Prostate gland (tissue), 2 donors: ENCODE measurements around the gene SLC39A11. TPM values are rescaled to one million over a fixed set of nuclear protein-coding genes. Genes with fewer than 3 reads are reported as not detected.
A peak's percentile ranks its signal among the peaks of the same experiment; 100 is the strongest.

Source experiments
- DNase-seq: peaks from one replicate; pipeline ENCODE4 v3.0.0-alpha.2; 2019; ENCODE audit warnings: low spot score
- H3K27ac ChIP-seq, 2 donors: fragments of 200-600 bp; sonication (generic); 2 replicates each; pipeline ENCODE4 v1.5.1; 2017 to 2019
- H3K27me3 ChIP-seq: fragments of 200-600 bp; sonication (generic); replicated peaks from 2 replicates; pipeline ENCODE4 v1.5.1; 2019; ENCODE audit not compliant: insufficient read depth
- H3K36me3 ChIP-seq, 2 donors: fragments of 200-600 bp; sonication (generic); 1 replicate in 1 of 2; 2 replicates in 1 of 2; pipeline versions ENCODE4 v1.5.1 to v1.8.1; 2017 to 2019
- H3K4me1 ChIP-seq: fragments of 200-600 bp; sonication (generic); replicated peaks from 2 replicates; pipeline ENCODE4 v1.5.1; 2019
- H3K4me3 ChIP-seq, 2 donors: fragments of 200-600 bp; sonication (generic); 2 replicates each; pipeline ENCODE4 v1.5.1; 2017 to 2019
- H3K9me3 ChIP-seq: fragments of 200-600 bp; sonication (generic); 2 replicates; pipeline ENCODE4 v1.5.1; 2017
- POLR2A ChIP-seq: fragments of 450-650 bp; IDR thresholded peaks from one replicate; pipeline ENCODE4 v1.6.1; 2016; ENCODE audit warnings: antibody characterized with exemption, mild to moderate bottlenecking
- POLR2AphosphoS5 ChIP-seq: sonication (generic); formaldehyde crosslinking; IDR thresholded peaks from one replicate; pipeline ENCODE4 v1.6.1; 2017; ENCODE audit warnings: antibody characterized with exemption
- WGBS: methylation state at CpG from one replicate; pipeline ENCODE4 v1.1.5; 2018; 5-methylcytosine and 5-hydroxymethylcytosine counted together
- intact Hi-C: fragments of 100-400 bp; cut with DNase I; formaldehyde crosslinking; loops from one replicate; pipeline ENCODE4 v1.14.2; 2022
- total RNA-seq, 2 donors: library from RNA; depleted of rRNA; stranded (reverse); fragments of >200 nt; gene quantifications; one replicate each; pipeline ENCODE4 v1.1.0, GENCODE V29; 2016
- TF ChIP-seq, protein P1 (sequence below), 4 experiments: fragments of 200-600 bp in 2 of 4; fragments of 450-650 bp in 2 of 4; sonication (generic) in 2 of 4; IDR thresholded peaks; 1 replicate in 3 of 4; 2 replicates in 1 of 4; pipeline ENCODE4 v1.5.1; 2016 to 2019; ENCODE audit warnings: antibody characterized with exemption in 4 of 4, mild to moderate bottlenecking in 2 of 4, moderate library complexity in 2 of 4

Gene SLC39A11
- total RNA-seq, 2 donors from 2014 or later, result 15.1 to 29.7 TPM

DNA sequence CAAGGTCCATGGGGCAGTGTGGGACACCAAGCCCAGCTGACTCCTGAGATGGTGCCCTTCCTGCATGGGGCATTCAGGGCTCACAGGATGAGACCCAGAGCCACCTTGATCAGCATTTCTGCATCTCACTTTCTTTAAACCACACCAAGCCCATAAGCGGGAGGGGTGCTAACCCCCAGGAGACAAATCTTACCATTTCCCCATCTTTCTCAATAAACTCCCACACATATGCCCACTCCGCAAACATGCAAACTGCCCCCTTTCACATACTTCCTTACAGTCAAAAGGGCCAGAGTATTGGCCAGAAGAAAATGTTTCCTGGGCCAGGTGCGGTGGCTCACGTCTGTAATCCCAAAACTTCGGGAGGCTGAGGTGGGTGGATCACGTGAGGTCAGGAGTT is 3.7 kb upstream of the SLC39A11 start:
- Histone ChIP-seq H3K9me3 (no peaks in the 10 kb centered on the region), H3K27ac (no peak overlapping the region), H3K27me3 (no peaks in the 10 kb centered on the region), H3K36me3 (no peaks in the 10 kb centered on the region), H3K4me3 (no peak overlapping the region), H3K4me1 (peaks cover 3% of the 10 kb centered on the region)
- WGBS, result 86% methylated on average over 6 of the region's 6 CpGs
- no peak for TF ChIP-seq POLR2AphosphoS5
- TF ChIP-seq POLR2A, result no peak
- TF ChIP-seq, protein P1, sequence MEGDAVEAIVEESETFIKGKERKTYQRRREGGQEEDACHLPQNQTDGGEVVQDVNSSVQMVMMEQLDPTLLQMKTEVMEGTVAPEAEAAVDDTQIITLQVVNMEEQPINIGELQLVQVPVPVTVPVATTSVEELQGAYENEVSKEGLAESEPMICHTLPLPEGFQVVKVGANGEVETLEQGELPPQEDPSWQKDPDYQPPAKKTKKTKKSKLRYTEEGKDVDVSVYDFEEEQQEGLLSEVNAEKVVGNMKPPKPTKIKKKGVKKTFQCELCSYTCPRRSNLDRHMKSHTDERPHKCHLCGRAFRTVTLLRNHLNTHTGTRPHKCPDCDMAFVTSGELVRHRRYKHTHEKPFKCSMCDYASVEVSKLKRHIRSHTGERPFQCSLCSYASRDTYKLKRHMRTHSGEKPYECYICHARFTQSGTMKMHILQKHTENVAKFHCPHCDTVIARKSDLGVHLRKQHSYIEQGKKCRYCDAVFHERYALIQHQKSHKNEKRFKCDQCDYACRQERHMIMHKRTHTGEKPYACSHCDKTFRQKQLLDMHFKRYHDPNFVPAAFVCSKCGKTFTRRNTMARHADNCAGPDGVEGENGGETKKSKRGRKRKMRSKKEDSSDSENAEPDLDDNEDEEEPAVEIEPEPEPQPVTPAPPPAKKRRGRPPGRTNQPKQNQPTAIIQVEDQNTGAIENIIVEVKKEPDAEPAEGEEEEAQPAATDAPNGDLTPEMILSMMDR (IDR thresholded peaks at IDR 0.05), result no peak
- intact Hi-C loops, result no loop called here
- no peak for DNase-seq

- no peak for DNase-seq
- TF ChIP-seq POLR2A (no peak), POLR2AphosphoS5 (no peak)
- TF ChIP-seq, protein P1 (IDR thresholded peaks at IDR 0.05), result no peak
- Histone ChIP-seq H3K4me3 (no peak overlapping the region), H3K27ac (no peak overlapping the region), H3K9me3 (no peaks in the 10 kb centered on the region), H3K27me3 (no peaks in the 10 kb centered on the region), H3K36me3 (no peaks in the 10 kb centered on the region), H3K4me1 (peaks cover 3% of the 10 kb centered on the region)
- WGBS, result 79% methylated on average over 9 of the region's 9 CpGs
- intact Hi-C loops, result loop anchor here (5.0 kb wide), 1 partner anchor 111 kb away; no protein-coding TSS in a partner anchor
Measured at GRCh38 chr17:73093286-73093685, 798 bp upstream of the SLC39A11 start.

DNA sequence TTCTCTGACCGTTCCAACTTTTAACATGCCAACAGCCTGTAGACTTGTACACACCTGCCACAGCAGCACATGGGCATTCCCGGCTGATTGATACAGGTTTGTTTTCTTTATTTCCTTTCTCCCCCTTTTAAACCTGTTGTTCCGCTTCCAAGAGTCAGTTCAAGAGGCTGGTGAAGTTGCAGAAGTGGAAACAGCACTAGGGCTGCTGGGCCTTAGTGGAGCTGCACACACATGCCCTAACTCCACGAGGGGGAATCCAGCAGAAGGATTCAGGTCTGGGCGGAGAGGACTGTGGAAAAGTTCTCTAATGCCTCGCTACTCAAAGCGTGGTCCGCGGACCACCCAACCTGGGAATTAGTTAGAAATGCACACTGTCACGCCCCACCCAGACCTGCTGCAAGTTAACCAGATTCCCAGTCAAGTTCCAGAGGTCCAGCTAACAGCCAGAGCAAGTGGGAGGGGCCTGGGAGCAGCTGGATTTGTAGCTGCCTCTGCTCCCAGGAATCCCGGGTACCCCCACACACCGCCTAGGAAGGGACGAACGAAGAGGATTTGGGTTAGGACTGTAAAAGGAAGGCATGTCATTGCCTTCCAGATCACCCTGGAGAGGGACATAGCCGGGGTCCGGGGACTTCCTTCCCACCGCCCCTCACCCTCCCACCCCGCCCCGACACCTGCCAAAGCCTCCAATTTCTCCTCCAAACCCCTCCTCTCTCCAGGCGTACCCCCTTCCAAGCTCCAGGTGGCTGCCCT is 542 bp downstream of the SLC39A11 start:
- Histone ChIP-seq H3K4me3 (peak overlapping the region; percentile 43 to 47), H3K36me3 (no peaks in the 10 kb centered on the region), H3K27ac (peak overlapping the region; percentile 52 to 53), H3K27me3 (no peaks in the 10 kb centered on the region), H3K4me1 (peaks cover 3% of the 10 kb centered on the region), H3K9me3 (no peaks in the 10 kb centered on the region)
- TF ChIP-seq, protein P1 (IDR thresholded peaks at IDR 0.05), result no peak
- no peak for TF ChIP-seq POLR2A
- peak; percentile 44 for TF ChIP-seq POLR2AphosphoS5
- intact Hi-C loops, result loop anchor here (5.0 kb wide), 1 partner anchor 110 kb away; no protein-coding TSS in a partner anchor
- WGBS, result 4% methylated on average over 20 of the region's 20 CpGs
- DNase-seq, result peak; percentile 38

GRCh38 chr17:73091410-73091769 is 1.1 kb downstream of the SLC39A11 start:
- Histone ChIP-seq H3K27me3 (no peaks in the 10 kb centered on the region), H3K4me3 (peak overlapping the region in 1 of 2 donors; percentile 47), H3K4me1 (peaks cover 3% of the 10 kb centered on the region), H3K36me3 (no peaks in the 10 kb centered on the region), H3K9me3 (no peaks in the 10 kb centered on the region), H3K27ac (peak overlapping the region in 1 of 2 donors; percentile 53)
- WGBS, result 20% methylated on average over 4 of the region's 4 CpGs
- intact Hi-C loops, result loop anchor here (5.0 kb wide), 1 partner anchor 109 kb away; no protein-coding TSS in a partner anchor
- DNase-seq, result no peak
- TF ChIP-seq POLR2A, result no peak
- TF ChIP-seq, protein P1 (IDR thresholded peaks at IDR 0.05), result no peak
- no peak for TF ChIP-seq POLR2AphosphoS5
